ENCODE results near the gene FAR2.
A peak's percentile ranks its signal among the peaks of the same experiment; 100 is the strongest.
"Not testable (repeated sequence)": the region's sequence is repeated elsewhere in the genome, so short reads cannot be mapped to it uniquely, and the experiment has no call there.

Gene FAR2

GRCh38 chr12:29255042-29255441, 106.0 kb downstream of the FAR2 start:
- no peaks in the 10 kb centered on the region for H3K27me3 ChIP-seq (ENCODE audit: insufficient read depth, poor library complexity, severe bottlenecking)
- no peak overlapping the region for H3K27ac ChIP-seq (replicated peaks)
- no peak overlapping the region for H3K4me3 ChIP-seq (replicated peaks; ENCODE audit: insufficient read depth, low read length)
- peak; percentile 54 to 72 for DNase-seq (ENCODE audit: low read depth in 1 of 2, low spot score in 1 of 2)
- TF ChIP-seq SPI1 (IDR thresholded peaks at IDR 0.05; ENCODE audit: borderline replicate concordance, low read depth) (no peak), POLR2AphosphoS5 (IDR thresholded peaks at IDR 0.05; ENCODE audit: low read depth) (no peak), GABPA (IDR thresholded peaks at IDR 0.05; ENCODE audit: low read depth) (no peak), CTCF (IDR thresholded peaks at IDR 0.05; ENCODE audit: insufficient read depth, low read length) (no peak)
- TF ChIP-seq, protein P1, sequence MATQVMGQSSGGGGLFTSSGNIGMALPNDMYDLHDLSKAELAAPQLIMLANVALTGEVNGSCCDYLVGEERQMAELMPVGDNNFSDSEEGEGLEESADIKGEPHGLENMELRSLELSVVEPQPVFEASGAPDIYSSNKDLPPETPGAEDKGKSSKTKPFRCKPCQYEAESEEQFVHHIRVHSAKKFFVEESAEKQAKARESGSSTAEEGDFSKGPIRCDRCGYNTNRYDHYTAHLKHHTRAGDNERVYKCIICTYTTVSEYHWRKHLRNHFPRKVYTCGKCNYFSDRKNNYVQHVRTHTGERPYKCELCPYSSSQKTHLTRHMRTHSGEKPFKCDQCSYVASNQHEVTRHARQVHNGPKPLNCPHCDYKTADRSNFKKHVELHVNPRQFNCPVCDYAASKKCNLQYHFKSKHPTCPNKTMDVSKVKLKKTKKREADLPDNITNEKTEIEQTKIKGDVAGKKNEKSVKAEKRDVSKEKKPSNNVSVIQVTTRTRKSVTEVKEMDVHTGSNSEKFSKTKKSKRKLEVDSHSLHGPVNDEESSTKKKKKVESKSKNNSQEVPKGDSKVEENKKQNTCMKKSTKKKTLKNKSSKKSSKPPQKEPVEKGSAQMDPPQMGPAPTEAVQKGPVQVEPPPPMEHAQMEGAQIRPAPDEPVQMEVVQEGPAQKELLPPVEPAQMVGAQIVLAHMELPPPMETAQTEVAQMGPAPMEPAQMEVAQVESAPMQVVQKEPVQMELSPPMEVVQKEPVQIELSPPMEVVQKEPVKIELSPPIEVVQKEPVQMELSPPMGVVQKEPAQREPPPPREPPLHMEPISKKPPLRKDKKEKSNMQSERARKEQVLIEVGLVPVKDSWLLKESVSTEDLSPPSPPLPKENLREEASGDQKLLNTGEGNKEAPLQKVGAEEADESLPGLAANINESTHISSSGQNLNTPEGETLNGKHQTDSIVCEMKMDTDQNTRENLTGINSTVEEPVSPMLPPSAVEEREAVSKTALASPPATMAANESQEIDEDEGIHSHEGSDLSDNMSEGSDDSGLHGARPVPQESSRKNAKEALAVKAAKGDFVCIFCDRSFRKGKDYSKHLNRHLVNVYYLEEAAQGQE (IDR thresholded peaks at IDR 0.05; ENCODE audit: insufficient replicate concordance, low read depth): no peak

DNA sequence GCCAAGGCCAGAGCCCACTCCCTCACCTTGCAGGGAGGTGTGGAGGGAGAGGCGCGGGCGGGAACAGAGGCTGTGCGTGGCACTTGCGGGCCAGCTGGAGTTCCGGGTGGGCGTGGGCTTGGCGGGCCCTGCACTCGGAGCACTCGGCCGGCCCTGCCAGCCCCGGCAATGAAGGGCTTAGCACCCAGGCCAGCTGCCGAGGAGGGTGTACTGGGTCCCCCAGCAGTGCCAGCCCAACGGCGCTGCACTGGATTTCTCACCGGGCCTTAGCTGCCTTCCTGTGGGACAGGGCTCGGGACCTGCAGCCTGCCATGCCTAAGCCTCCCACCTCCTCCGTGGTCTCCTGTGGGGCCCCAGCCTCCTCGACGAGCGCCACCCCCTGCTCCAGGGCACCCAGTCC, 107.5 kb downstream of the FAR2 start:
- TF ChIP-seq CTCF (IDR thresholded peaks at IDR 0.05; ENCODE audit: insufficient read depth, low read length) (no peak), POLR2AphosphoS5 (IDR thresholded peaks at IDR 0.05; ENCODE audit: low read depth) (no peak), GABPA (IDR thresholded peaks at IDR 0.05; ENCODE audit: low read depth) (no peak), SPI1 (IDR thresholded peaks at IDR 0.05; ENCODE audit: borderline replicate concordance, low read depth) (no peak)
- TF ChIP-seq, protein P1 (IDR thresholded peaks at IDR 0.05; ENCODE audit: insufficient replicate concordance, low read depth): no peak
- Histone ChIP-seq H3K27ac (replicated peaks) (no peak overlapping the region), H3K27me3 (ENCODE audit: insufficient read depth, poor library complexity, severe bottlenecking) (no peaks in the 10 kb centered on the region), H3K4me3 (replicated peaks; ENCODE audit: insufficient read depth, low read length) (no peak overlapping the region)
- no peak for DNase-seq (ENCODE audit: low read depth in 1 of 2, low spot score in 1 of 2)

DNA sequence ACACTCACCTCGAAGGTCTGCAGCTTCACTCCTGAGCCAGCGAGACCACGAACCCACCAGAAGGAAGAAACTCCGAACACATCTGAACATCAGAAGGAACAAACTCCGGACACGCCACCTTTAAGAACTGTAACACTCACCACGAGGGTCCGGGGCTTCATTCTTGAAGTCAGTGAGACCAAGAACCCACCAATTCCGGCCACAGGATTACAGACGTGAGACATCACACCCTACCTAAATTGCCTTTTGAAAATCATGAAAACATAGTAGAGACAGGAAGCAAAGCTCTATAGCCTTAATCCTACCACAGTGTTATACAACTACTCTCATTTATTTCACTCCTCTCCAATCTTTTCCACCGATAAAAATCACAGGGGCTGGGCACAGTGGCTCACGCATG, 108.6 kb downstream of the FAR2 start:
- not testable (repeated sequence) for H3K4me3 ChIP-seq (replicated peaks; ENCODE audit: insufficient read depth, low read length); DNase-seq (ENCODE audit: low read depth in 1 of 2, low spot score in 1 of 2); H3K27ac ChIP-seq (replicated peaks); H3K27me3 ChIP-seq (ENCODE audit: insufficient read depth, poor library complexity, severe bottlenecking)

- no peak overlapping the region for H3K4me3 ChIP-seq (replicated peaks; ENCODE audit: insufficient read depth, low read length)
- no peak overlapping the region for H3K27ac ChIP-seq (replicated peaks)
- no peaks in the 10 kb centered on the region for H3K27me3 ChIP-seq (ENCODE audit: insufficient read depth, poor library complexity, severe bottlenecking)
- TF ChIP-seq, protein P1 (IDR thresholded peaks at IDR 0.05; ENCODE audit: insufficient replicate concordance, low read depth): no peak
- TF ChIP-seq SPI1 (IDR thresholded peaks at IDR 0.05; ENCODE audit: borderline replicate concordance, low read depth) (no peak), POLR2AphosphoS5 (IDR thresholded peaks at IDR 0.05; ENCODE audit: low read depth) (no peak), CTCF (IDR thresholded peaks at IDR 0.05; ENCODE audit: insufficient read depth, low read length) (no peak), GABPA (IDR thresholded peaks at IDR 0.05; ENCODE audit: low read depth) (no peak)
- no peak for DNase-seq (ENCODE audit: low read depth in 1 of 2, low spot score in 1 of 2)
Observed at GRCh38 chr12:29264424-29264823, 115.3 kb downstream of the FAR2 start.

All from HL-60 (cell line).